ENCODE measurements around the gene GRK4.

DNA sequence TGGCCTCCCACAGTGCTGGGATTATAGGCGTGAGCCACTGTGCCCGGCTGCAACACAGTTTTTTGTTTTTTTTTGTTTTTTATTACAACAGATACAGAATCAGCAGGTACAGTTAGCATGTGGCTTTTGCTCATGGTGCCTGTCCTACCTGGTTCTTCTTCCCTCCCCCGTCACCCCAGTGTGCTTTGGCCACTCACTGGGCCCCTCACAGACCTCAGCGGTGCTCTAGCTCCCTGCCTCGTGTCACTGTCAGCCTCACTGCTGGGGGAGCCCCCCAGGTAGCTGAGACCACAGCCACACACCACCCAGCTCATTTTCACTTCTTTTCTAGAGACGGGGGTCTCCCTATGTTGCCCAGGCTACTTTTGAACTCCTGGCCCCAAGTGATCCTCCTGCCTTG lies 72.3 kb downstream of the GRK4 start:
- TF ChIP-seq, protein P1, sequence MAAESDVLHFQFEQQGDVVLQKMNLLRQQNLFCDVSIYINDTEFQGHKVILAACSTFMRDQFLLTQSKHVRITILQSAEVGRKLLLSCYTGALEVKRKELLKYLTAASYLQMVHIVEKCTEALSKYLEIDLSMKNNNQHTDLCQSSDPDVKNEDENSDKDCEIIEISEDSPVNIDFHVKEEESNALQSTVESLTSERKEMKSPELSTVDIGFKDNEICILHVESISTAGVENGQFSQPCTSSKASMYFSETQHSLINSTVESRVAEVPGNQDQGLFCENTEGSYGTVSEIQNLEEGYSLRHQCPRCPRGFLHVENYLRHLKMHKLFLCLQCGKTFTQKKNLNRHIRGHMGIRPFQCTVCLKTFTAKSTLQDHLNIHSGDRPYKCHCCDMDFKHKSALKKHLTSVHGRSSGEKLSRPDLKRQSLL (tag by site-specific recombination; IDR thresholded peaks at IDR 0.05) = no peak
- TF ChIP-seq, protein P2, sequence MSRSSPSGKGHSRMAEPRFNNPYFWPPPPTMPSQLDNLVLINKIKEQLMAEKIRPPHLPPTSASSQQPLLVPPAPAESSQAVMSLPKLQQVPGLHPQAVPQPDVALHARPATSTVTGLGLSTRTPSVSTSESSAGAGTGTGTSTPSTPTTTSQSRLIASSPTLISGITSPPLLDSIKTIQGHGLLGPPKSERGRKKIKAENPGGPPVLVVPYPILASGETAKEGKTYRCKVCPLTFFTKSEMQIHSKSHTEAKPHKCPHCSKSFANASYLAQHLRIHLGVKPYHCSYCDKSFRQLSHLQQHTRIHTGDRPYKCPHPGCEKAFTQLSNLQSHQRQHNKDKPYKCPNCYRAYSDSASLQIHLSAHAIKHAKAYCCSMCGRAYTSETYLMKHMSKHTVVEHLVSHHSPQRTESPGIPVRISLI (tag by site-specific recombination; IDR thresholded peaks at IDR 0.05) = no peak
- TF ChIP-seq, protein P3, sequence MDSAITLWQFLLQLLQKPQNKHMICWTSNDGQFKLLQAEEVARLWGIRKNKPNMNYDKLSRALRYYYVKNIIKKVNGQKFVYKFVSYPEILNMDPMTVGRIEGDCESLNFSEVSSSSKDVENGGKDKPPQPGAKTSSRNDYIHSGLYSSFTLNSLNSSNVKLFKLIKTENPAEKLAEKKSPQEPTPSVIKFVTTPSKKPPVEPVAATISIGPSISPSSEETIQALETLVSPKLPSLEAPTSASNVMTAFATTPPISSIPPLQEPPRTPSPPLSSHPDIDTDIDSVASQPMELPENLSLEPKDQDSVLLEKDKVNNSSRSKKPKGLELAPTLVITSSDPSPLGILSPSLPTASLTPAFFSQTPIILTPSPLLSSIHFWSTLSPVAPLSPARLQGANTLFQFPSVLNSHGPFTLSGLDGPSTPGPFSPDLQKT (IDR thresholded peaks at IDR 0.05; ENCODE audit: borderline replicate concordance, low read depth, low read length) = no peak
- TF ChIP-seq ZNF701 (tag by site-specific recombination; IDR thresholded peaks at IDR 0.05) = no peak
- TF ChIP-seq, protein P4, sequence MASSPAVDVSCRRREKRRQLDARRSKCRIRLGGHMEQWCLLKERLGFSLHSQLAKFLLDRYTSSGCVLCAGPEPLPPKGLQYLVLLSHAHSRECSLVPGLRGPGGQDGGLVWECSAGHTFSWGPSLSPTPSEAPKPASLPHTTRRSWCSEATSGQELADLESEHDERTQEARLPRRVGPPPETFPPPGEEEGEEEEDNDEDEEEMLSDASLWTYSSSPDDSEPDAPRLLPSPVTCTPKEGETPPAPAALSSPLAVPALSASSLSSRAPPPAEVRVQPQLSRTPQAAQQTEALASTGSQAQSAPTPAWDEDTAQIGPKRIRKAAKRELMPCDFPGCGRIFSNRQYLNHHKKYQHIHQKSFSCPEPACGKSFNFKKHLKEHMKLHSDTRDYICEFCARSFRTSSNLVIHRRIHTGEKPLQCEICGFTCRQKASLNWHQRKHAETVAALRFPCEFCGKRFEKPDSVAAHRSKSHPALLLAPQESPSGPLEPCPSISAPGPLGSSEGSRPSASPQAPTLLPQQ (tag by site-specific recombination; IDR thresholded peaks at IDR 0.05) = no peak
- no peak for TF ChIP-seq ZBTB17 (tag by site-specific recombination; IDR thresholded peaks at IDR 0.05)
- TF ChIP-seq, protein P5, sequence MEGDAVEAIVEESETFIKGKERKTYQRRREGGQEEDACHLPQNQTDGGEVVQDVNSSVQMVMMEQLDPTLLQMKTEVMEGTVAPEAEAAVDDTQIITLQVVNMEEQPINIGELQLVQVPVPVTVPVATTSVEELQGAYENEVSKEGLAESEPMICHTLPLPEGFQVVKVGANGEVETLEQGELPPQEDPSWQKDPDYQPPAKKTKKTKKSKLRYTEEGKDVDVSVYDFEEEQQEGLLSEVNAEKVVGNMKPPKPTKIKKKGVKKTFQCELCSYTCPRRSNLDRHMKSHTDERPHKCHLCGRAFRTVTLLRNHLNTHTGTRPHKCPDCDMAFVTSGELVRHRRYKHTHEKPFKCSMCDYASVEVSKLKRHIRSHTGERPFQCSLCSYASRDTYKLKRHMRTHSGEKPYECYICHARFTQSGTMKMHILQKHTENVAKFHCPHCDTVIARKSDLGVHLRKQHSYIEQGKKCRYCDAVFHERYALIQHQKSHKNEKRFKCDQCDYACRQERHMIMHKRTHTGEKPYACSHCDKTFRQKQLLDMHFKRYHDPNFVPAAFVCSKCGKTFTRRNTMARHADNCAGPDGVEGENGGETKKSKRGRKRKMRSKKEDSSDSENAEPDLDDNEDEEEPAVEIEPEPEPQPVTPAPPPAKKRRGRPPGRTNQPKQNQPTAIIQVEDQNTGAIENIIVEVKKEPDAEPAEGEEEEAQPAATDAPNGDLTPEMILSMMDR (tag by site-specific recombination; IDR thresholded peaks at IDR 0.05) = no peak

Measured in HEK293 (cell line).